Measurements from ENCODE around the gene EPB42.
"Not testable (repeated sequence)": the region's sequence is repeated elsewhere in the genome, so short reads cannot be mapped to it uniquely, and the experiment has no call there.

Gene EPB42

GRCh38 chr15:43185157-43186002 is 35.4 kb downstream of the EPB42 start, which contains the start of gene CCNDBP1:
TSS of gene CCNDBP1 (plus strand) at chr15:43185403. CDS start at chr15:43185499, 96 bp downstream.
- DNase-seq (ENCODE audit: low spot score): peak; percentile 75

GRCh38 chr15:43184407-43185124 is 36.3 kb downstream of the EPB42 start:
- no peak for DNase-seq (ENCODE audit: low spot score)

GRCh38 chr15:43183270-43183669 is 37.5 kb downstream of the EPB42 start:
- DNase-seq (ENCODE audit: low spot score): no peak

GRCh38 chr15:43177147-43177546 is 43.7 kb downstream of the EPB42 start:
- not testable (repeated sequence) for DNase-seq (ENCODE audit: low spot score)

GRCh38 chr15:43175656-43176309 is 45.0 kb downstream of the EPB42 start:
- DNase-seq (ENCODE audit: low spot score): not testable (repeated sequence)

- DNase-seq (ENCODE audit: low spot score): no peak
Measured at GRCh38 chr15:43169888-43170287, 50.9 kb downstream of the EPB42 start.

GRCh38 chr15:43168192-43169107 is 52.4 kb downstream of the EPB42 start:
- no peak for DNase-seq (ENCODE audit: low spot score)

- not testable (repeated sequence) for DNase-seq (ENCODE audit: low spot score)
Measured at GRCh38 chr15:43167261-43167660, 53.6 kb downstream of the EPB42 start.

GRCh38 chr15:43165801-43166325 is 55.0 kb downstream of the EPB42 start:
- DNase-seq (ENCODE audit: low spot score): no peak

GRCh38 chr15:43153269-43153668 is 67.5 kb downstream of the EPB42 start:
- no peak for DNase-seq (ENCODE audit: low spot score)

GRCh38 chr15:43151688-43152087 is 69.1 kb downstream of the EPB42 start:
- no peak for DNase-seq (ENCODE audit: low spot score)

- DNase-seq (ENCODE audit: low spot score): peak; percentile 88
Measured at GRCh38 chr15:43150191-43150929, 70.5 kb downstream of the EPB42 start.
